ENCODE measurements around the gene ASXL2.
A peak's percentile ranks its signal among the peaks of the same experiment; 100 is the strongest.
"Not testable (repeated sequence)": the region's sequence is repeated elsewhere in the genome, so short reads cannot be mapped to it uniquely, and the experiment has no call there.

The ASXL2 gene

DNA sequence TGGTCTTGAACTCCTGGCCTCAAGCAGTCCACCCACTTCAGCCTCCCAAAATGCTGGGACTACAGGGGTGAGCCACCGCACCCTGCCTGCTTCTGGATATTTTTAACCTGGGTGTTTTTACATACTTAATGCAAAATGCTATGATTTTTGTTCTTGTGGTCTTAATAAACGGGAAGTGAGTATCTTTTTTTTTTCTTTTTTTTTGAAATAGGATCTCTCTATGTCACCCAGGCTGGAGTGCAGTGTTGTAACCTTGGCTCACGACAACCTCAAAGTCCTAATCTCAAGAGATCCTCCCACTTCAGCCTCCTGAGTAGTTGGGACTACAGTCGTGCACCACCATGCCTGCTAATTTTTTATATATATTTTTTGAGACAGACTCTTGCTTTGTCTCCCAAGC lies 19.2 kb upstream of the ASXL2 start:
- Histone ChIP-seq H3K79me1 (ENCODE audit: low read length) (no peaks in the 10 kb centered on the region), H2BK5ac (ENCODE audit: low read length) (no peak overlapping the region), H3K4ac (ENCODE audit: low read depth, low read length) (no peak overlapping the region), H3K4me1 (ENCODE audit: control insufficient read depth, low read depth, low read length) (peaks cover 3% of the 10 kb centered on the region), H3K36me3 (ENCODE audit: control insufficient read depth, insufficient read depth, low read length) (no peaks in the 10 kb centered on the region), H2AK5ac (ENCODE audit: low read length) (no peak overlapping the region), H3K56ac (ENCODE audit: low read length) (no peak overlapping the region), H3K4me3 (ENCODE audit: low read length) (no peak overlapping the region), H3K79me2 (ENCODE audit: control insufficient read depth, insufficient read depth, low read length) (no peaks in the 10 kb centered on the region), H3K27ac (ENCODE audit: low read depth, low read length) (no peak overlapping the region), H2BK15ac (replicated peaks; ENCODE audit: low read depth) (no peak overlapping the region), H3K27me3 (ENCODE audit: insufficient read depth, low read length, poor library complexity) (no peaks in the 10 kb centered on the region), H2BK120ac (ENCODE audit: low read depth, low read length) (no peak overlapping the region), H3K18ac (ENCODE audit: low read length) (no peak overlapping the region), H4K8ac (ENCODE audit: low read depth, low read length) (no peak overlapping the region), H3K23ac (ENCODE audit: low read length) (no peak overlapping the region), H3K9ac (ENCODE audit: low read length) (no peak overlapping the region), H3K4me2 (ENCODE audit: low read length) (no peak overlapping the region), H4K5ac (ENCODE audit: low read length) (no peak overlapping the region)
- DNase-seq: no peak
- WGBS (ENCODE audit: extremely low coverage, insufficient coverage, low lambda C conversion rate): no CpG with 5 or more reads among the region's 4 CpGs

DNA sequence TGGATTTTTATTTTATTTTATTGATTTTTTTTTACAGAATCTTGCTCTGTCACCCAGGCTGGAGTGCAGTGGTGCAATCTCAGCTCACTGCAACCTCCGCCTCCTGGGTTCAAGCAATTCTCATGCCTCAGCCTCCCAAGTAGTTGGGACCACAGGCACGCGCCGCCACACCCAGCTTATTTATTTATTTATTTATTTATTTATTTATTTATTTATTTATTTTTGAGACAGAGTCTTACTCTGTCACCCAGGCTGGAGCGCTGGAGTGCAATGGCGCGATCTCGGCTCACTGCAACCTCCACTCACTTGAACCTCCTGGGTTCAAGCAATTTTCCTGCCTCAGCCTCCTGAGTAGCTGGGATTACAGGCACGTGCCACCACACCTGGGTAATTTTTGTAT lies 18.0 kb upstream of the ASXL2 start:
- H3K56ac ChIP-seq (ENCODE audit: low read length); DNase-seq; H3K4me3 ChIP-seq (ENCODE audit: low read length); H4K8ac ChIP-seq (ENCODE audit: low read depth, low read length); H2BK5ac ChIP-seq (ENCODE audit: low read length); H2BK120ac ChIP-seq (ENCODE audit: low read depth, low read length); H3K79me1 ChIP-seq (ENCODE audit: low read length); H3K4me1 ChIP-seq (ENCODE audit: control insufficient read depth, low read depth, low read length); H3K9ac ChIP-seq (ENCODE audit: low read length); H2BK15ac ChIP-seq (replicated peaks; ENCODE audit: low read depth); H3K27ac ChIP-seq (ENCODE audit: low read depth, low read length); H2AK5ac ChIP-seq (ENCODE audit: low read length); H3K27me3 ChIP-seq (ENCODE audit: insufficient read depth, low read length, poor library complexity); H3K36me3 ChIP-seq (ENCODE audit: control insufficient read depth, insufficient read depth, low read length); H3K23ac ChIP-seq (ENCODE audit: low read length); H3K79me2 ChIP-seq (ENCODE audit: control insufficient read depth, insufficient read depth, low read length); H3K4ac ChIP-seq (ENCODE audit: low read depth, low read length); H3K18ac ChIP-seq (ENCODE audit: low read length); H4K5ac ChIP-seq (ENCODE audit: low read length); H3K4me2 ChIP-seq (ENCODE audit: low read length): not testable (repeated sequence)
- no CpG with 5 or more reads among the region's 9 CpGs for WGBS (ENCODE audit: extremely low coverage, insufficient coverage, low lambda C conversion rate)

DNA sequence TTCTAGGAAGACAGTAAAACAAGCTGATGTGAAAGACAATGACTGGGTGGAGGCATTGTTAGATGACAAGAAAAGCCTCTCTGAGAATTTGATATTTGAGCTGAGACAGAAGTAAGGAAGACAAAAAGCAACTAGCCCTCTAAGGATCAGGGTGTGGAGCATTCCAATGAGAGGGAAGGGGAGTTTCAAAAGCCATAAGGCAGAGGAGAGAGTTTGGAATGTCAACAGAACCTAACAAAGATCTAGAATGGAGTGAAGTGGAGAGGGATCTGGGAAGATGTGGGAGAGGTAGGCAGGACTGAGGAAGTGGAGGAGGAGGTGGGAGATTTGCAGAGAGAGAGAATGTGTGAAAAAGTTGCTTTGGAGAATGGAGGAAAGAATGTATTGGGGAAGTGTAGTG lies 17.3 kb upstream of the ASXL2 start:
- Histone ChIP-seq H2BK5ac (ENCODE audit: low read length) (no peak overlapping the region), H3K79me2 (ENCODE audit: control insufficient read depth, insufficient read depth, low read length) (no peaks in the 10 kb centered on the region), H3K4me1 (ENCODE audit: control insufficient read depth, low read depth, low read length) (peaks cover 3% of the 10 kb centered on the region), H3K56ac (ENCODE audit: low read length) (peak overlapping the region; percentile 62), H3K9ac (ENCODE audit: low read length) (no peak overlapping the region), H2BK15ac (replicated peaks; ENCODE audit: low read depth) (no peak overlapping the region), H3K27me3 (ENCODE audit: insufficient read depth, low read length, poor library complexity) (no peaks in the 10 kb centered on the region), H3K27ac (ENCODE audit: low read depth, low read length) (no peak overlapping the region), H3K18ac (ENCODE audit: low read length) (no peak overlapping the region), H2BK120ac (ENCODE audit: low read depth, low read length) (no peak overlapping the region), H3K36me3 (ENCODE audit: control insufficient read depth, insufficient read depth, low read length) (no peaks in the 10 kb centered on the region), H3K23ac (ENCODE audit: low read length) (no peak overlapping the region), H3K4ac (ENCODE audit: low read depth, low read length) (no peak overlapping the region), H4K5ac (ENCODE audit: low read length) (no peak overlapping the region), H3K4me2 (ENCODE audit: low read length) (no peak overlapping the region), H2AK5ac (ENCODE audit: low read length) (no peak overlapping the region), H3K79me1 (ENCODE audit: low read length) (no peaks in the 10 kb centered on the region), H3K4me3 (ENCODE audit: low read length) (no peak overlapping the region), H4K8ac (ENCODE audit: low read depth, low read length) (no peak overlapping the region)
- DNase-seq: peak; percentile 68

DNA sequence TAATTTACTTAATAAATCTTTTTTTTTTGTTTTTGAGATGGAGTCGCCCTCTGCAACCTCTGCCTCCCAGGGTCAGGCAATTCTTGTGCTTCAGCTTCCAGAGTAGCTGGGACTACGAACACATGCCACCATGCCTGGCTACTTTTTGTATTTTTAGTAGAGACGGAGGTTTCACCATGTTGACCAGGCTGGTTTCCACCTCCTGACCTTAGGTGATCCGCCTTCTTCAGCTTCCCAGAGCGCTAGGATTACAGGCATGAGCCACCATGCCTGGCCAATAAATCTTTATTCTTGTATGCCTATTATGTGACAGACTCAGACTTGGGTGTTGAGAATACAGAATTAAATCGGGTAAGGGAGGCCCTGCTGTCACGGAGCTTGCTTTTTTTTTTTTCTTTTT lies 16.7 kb upstream of the ASXL2 start:
- Histone ChIP-seq H3K23ac (ENCODE audit: low read length) (no peak overlapping the region), H3K4me3 (ENCODE audit: low read length) (no peak overlapping the region), H3K4me1 (ENCODE audit: control insufficient read depth, low read depth, low read length) (peaks cover 3% of the 10 kb centered on the region), H3K4ac (ENCODE audit: low read depth, low read length) (no peak overlapping the region), H3K79me2 (ENCODE audit: control insufficient read depth, insufficient read depth, low read length) (no peaks in the 10 kb centered on the region), H3K27ac (ENCODE audit: low read depth, low read length) (no peak overlapping the region), H2BK5ac (ENCODE audit: low read length) (no peak overlapping the region), H2BK120ac (ENCODE audit: low read depth, low read length) (no peak overlapping the region), H4K5ac (ENCODE audit: low read length) (no peak overlapping the region), H2AK5ac (ENCODE audit: low read length) (no peak overlapping the region), H2BK15ac (replicated peaks; ENCODE audit: low read depth) (no peak overlapping the region), H3K4me2 (ENCODE audit: low read length) (no peak overlapping the region), H3K18ac (ENCODE audit: low read length) (no peak overlapping the region), H3K36me3 (ENCODE audit: control insufficient read depth, insufficient read depth, low read length) (no peaks in the 10 kb centered on the region), H3K56ac (ENCODE audit: low read length) (no peak overlapping the region), H4K8ac (ENCODE audit: low read depth, low read length) (no peak overlapping the region), H3K9ac (ENCODE audit: low read length) (no peak overlapping the region), H3K27me3 (ENCODE audit: insufficient read depth, low read length, poor library complexity) (no peaks in the 10 kb centered on the region), H3K79me1 (ENCODE audit: low read length) (no peaks in the 10 kb centered on the region)
- no peak for DNase-seq
- WGBS (ENCODE audit: extremely low coverage, insufficient coverage, low lambda C conversion rate): no CpG with 5 or more reads among the region's 7 CpGs

DNA sequence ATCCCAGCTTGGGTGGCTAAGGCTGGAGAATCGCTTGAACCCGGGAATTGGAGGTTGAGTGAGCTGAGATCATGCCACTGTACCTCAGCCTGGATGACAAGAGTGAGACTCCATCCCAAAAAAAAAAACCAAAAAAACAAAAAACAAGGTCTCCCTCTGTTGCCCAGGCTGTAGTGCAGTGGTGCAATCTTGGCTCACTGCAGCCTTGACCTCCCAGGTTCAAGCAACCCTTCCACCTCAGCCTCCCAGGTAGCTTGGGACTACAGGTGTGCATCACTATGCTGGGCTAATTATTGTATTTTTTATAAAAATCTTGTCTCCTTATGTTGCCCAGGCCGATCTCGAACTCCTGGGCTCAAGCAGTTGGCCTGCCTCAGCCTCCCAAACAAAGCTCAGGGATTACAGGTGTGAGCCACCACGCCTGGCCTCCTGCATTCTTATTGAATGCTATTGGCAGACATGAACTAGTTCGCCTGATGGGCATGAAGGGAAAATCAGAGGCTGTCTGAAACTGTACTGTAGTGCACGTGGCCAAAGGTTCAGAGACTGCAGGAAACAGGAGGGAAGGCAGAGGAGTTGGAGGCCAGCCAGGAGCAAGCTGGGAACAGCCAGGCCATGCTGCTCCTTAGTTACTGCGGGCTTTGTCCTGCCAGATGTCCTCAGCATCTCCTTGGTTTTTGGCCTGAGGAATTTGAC lies 16.0 kb upstream of the ASXL2 start:
- no peaks in the 10 kb centered on the region for H3K36me3 ChIP-seq (ENCODE audit: control insufficient read depth, insufficient read depth, low read length)
- no peak overlapping the region for H3K18ac ChIP-seq (ENCODE audit: low read length)
- no peak overlapping the region for H2BK120ac ChIP-seq (ENCODE audit: low read depth, low read length)
- no peak overlapping the region for H2AK5ac ChIP-seq (ENCODE audit: low read length)
- no peak overlapping the region for H2BK5ac ChIP-seq (ENCODE audit: low read length)
- no peak overlapping the region for H4K5ac ChIP-seq (ENCODE audit: low read length)
- DNase-seq: no peak
- H3K27me3 ChIP-seq (ENCODE audit: insufficient read depth, low read length, poor library complexity): no peaks in the 10 kb centered on the region
- H3K4me1 ChIP-seq (ENCODE audit: control insufficient read depth, low read depth, low read length): peaks cover 3% of the 10 kb centered on the region
- H4K8ac ChIP-seq (ENCODE audit: low read depth, low read length): no peak overlapping the region
- H3K23ac ChIP-seq (ENCODE audit: low read length): no peak overlapping the region
- H3K79me1 ChIP-seq (ENCODE audit: low read length): no peaks in the 10 kb centered on the region
- no CpG with 5 or more reads among the region's 8 CpGs for WGBS (ENCODE audit: extremely low coverage, insufficient coverage, low lambda C conversion rate)
- H3K79me2 ChIP-seq (ENCODE audit: control insufficient read depth, insufficient read depth, low read length): no peaks in the 10 kb centered on the region
- H3K56ac ChIP-seq (ENCODE audit: low read length): no peak overlapping the region
- no peak overlapping the region for H3K9ac ChIP-seq (ENCODE audit: low read length)
- no peak overlapping the region for H3K4ac ChIP-seq (ENCODE audit: low read depth, low read length)
- no peak overlapping the region for H3K27ac ChIP-seq (ENCODE audit: low read depth, low read length)
- no peak overlapping the region for H3K4me3 ChIP-seq (ENCODE audit: low read length)
- H3K4me2 ChIP-seq (ENCODE audit: low read length): no peak overlapping the region
- H2BK15ac ChIP-seq (replicated peaks; ENCODE audit: low read depth): no peak overlapping the region

DNA sequence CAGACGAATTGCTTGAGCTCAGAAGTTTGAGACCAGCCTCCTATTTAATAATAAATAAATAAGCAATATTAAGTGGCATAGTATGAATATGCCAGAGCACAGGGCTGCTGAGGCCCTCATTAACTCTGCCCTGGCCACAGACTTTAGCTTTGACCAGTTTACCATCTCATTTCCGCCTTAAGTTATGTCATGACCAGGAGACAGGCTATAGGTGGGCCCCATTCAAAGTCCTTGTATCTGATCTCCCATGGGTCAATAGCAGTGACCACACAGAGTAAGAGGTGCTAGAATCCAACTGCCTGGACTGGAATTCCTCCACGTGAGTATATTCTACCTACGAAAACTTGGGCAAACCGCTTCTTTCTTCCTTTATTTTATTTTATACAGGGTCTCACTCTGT lies 13.4 kb upstream of the ASXL2 start:
- WGBS (ENCODE audit: extremely low coverage, insufficient coverage, low lambda C conversion rate): no CpG with 5 or more reads among the region's 5 CpGs
- H2BK5ac ChIP-seq (ENCODE audit: low read length): no peak overlapping the region

More for the DNA sequence above, 13.4 kb upstream of the ASXL2 start:
- H2AK5ac ChIP-seq (ENCODE audit: low read length): no peak overlapping the region
- no peak overlapping the region for H2BK15ac ChIP-seq (replicated peaks; ENCODE audit: low read depth)
- H3K79me2 ChIP-seq (ENCODE audit: control insufficient read depth, insufficient read depth, low read length): no peaks in the 10 kb centered on the region
- no peak overlapping the region for H3K9ac ChIP-seq (ENCODE audit: low read length)
- no peak overlapping the region for H3K18ac ChIP-seq (ENCODE audit: low read length)
- H3K27me3 ChIP-seq (ENCODE audit: insufficient read depth, low read length, poor library complexity): no peaks in the 10 kb centered on the region
- no peak overlapping the region for H3K56ac ChIP-seq (ENCODE audit: low read length)
- no peak overlapping the region for H3K23ac ChIP-seq (ENCODE audit: low read length)
- H4K5ac ChIP-seq (ENCODE audit: low read length): no peak overlapping the region
- H2BK120ac ChIP-seq (ENCODE audit: low read depth, low read length): no peak overlapping the region
- H3K4me2 ChIP-seq (ENCODE audit: low read length): no peak overlapping the region
- no peaks in the 10 kb centered on the region for H3K36me3 ChIP-seq (ENCODE audit: control insufficient read depth, insufficient read depth, low read length)
- H3K27ac ChIP-seq (ENCODE audit: low read depth, low read length): no peak overlapping the region
- H3K4me1 ChIP-seq (ENCODE audit: control insufficient read depth, low read depth, low read length): peaks cover 3% of the 10 kb centered on the region
- H4K8ac ChIP-seq (ENCODE audit: low read depth, low read length): no peak overlapping the region
- H3K4ac ChIP-seq (ENCODE audit: low read depth, low read length): no peak overlapping the region
- no peaks in the 10 kb centered on the region for H3K79me1 ChIP-seq (ENCODE audit: low read length)
- no peak for DNase-seq
- no peak overlapping the region for H3K4me3 ChIP-seq (ENCODE audit: low read length)
